Measurements from ENCODE around the gene GIPC1. TPM values are rescaled to one million over a fixed set of nuclear protein-coding genes. Genes with fewer than 3 reads are reported as not detected.
A peak's percentile ranks its signal among the peaks of the same experiment; 100 is the strongest.
"Not testable (repeated sequence)": the region's sequence is repeated elsewhere in the genome, so short reads cannot be mapped to it uniquely, and the experiment has no call there.

The GIPC1 gene
- total RNA-seq, 1 donor from 2014 or later: 28.2 TPM

DNA sequence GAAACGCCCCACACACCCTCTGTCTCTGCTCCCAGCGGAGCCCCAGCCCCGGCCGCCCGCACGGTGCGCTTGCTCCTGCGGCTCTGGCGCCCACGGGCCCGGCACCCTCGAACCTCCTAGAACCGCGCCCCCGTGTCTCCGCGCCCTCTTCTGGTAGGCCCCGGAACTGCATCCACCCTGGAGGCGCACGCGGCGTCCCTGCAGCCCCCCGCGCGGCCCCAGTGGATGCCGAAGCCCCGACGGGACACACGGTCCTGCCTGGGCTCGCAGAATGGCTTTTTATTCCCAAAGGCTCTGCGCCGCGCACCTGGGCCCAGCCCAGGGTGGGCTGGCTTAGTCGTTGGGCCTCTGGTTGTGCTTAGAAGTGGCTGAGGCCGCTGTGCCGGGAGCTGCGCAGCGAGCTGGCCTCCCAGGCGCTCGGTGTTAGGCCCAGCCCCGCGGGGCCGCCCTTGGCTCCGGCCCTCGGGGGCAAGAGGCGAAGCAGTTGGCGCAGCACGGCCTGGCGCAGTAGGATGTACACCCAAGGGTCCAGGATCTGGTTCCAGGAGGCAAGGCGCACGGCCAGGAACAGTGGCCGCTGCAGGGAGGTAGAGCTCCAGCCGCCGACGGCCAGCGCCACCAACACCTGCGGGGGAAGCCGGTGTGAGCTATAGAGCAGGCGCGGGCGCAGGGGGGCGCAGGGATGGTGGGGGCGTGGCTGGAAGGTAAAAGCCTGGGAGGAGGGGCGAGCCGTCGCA lies 23.6 kb downstream of the GIPC1 start:
- DNase-seq (ENCODE audit: low spot score): no peak
- peak; percentile 71 for ATAC-seq

- no peak for DNase-seq (ENCODE audit: low spot score)
- no peak for ATAC-seq
Measured at GRCh38 chr19:14471436-14472187, 24.3 kb downstream of the GIPC1 start.

DNA sequence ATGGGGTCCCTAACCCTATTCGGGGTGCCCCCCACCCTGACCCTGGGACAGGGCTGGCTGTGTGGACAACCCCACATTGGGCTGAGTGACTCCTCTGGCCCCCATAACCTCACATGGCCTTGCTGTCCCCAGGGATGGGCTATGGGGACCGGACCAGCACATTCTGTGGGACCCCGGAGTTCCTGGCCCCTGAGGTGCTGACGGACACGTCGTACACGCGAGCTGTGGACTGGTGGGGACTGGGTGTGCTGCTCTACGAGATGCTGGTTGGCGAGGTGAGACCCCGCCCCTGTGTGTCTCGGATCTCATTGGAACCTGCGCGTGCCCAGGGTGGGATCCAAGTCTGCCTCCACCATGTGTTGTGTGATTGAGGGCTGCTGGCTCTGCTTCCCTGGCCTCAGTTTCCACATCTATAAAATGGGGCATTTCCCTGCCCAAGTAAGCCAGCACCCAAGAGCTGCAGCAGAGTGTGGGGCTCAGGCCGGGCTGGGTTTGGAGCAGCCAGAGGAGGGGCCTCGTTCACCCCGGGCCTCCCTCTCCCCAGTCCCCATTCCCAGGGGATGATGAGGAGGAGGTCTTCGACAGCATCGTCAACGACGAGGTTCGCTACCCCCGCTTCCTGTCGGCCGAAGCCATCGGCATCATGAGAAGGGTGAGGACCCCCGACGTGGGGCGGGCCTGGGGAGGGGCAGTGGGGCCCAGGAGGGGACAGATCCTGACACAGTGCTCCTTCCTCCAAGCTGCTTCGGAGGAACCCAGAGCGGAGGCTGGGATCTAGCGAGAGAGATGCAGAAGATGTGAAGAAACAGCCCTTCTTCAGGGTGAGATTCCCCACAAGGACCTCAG lies 25.7 kb downstream of the GIPC1 start:
- no peak for ATAC-seq
- DNase-seq (ENCODE audit: low spot score): no peak

- DNase-seq (ENCODE audit: low spot score) (no peak), ATAC-seq (no peak)
Measured at GRCh38 chr19:14467816-14468215, 28.1 kb downstream of the GIPC1 start.

- DNase-seq (ENCODE audit: low spot score) (no peak), ATAC-seq (no peak)
Measured at GRCh38 chr19:14467391-14467790, 28.5 kb downstream of the GIPC1 start.

GRCh38 chr19:14463747-14464146 lies 32.2 kb downstream of the GIPC1 start:
- DNase-seq (ENCODE audit: low spot score): no peak
- no peak for ATAC-seq

- not testable (repeated sequence) for ATAC-seq; DNase-seq (ENCODE audit: low spot score)
Measured at GRCh38 chr19:14462401-14462800, 33.5 kb downstream of the GIPC1 start.

- ATAC-seq: no peak
- DNase-seq (ENCODE audit: low spot score): no peak
Measured at GRCh38 chr19:14460935-14461334, 35.0 kb downstream of the GIPC1 start.

- ATAC-seq: no peak
- no peak for DNase-seq (ENCODE audit: low spot score)
Measured at GRCh38 chr19:14459703-14460102, 36.2 kb downstream of the GIPC1 start.

DNA sequence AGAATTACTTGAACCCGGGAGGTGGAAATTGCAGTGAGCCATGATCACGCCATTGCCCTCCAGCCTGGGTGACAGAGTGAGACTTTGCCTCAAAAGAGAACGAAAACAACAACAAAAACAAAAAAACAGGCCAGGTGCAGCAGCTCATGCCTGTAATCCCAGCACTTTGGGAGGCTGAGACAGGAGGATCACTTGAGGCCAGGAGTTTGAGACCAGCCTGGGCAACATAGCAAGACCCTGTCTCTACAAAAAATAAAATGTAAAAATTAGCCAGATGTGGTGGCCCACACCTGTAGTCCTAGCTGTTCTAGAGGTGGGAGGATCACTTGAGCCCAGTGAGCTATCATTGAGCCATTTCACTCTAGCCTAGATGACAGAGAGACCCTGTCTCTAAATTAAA lies 43.6 kb downstream of the GIPC1 start:
- ATAC-seq; DNase-seq (ENCODE audit: low spot score): not testable (repeated sequence)

- DNase-seq (ENCODE audit: low spot score) (no peak), ATAC-seq (no peak)
Measured at GRCh38 chr19:14450876-14451275, 45.1 kb downstream of the GIPC1 start.

- DNase-seq (ENCODE audit: low spot score) (no peak), ATAC-seq (no peak)
Measured at GRCh38 chr19:14450168-14450874, 45.6 kb downstream of the GIPC1 start.

DNA sequence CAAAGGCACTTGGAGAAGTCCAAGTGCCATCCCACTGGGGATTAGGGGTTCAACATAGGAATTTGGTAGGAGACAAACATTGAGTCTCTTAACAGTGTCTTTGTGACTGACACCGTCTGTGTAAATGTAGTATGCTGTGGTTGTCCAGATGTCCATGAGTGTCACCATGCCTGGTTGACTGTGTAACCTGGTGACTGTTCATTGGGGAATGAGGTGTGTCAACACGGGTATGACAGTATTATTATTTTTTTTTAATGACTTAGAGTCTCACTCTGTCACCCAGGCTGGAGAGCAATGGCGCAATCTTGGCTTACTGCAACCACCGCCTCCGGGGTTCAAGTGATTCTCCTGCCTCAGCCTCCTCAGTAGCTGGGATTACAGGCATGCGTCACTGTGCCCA lies 46.6 kb downstream of the GIPC1 start:
- ATAC-seq (no peak), DNase-seq (ENCODE audit: low spot score) (no peak)

- ATAC-seq (no peak), DNase-seq (ENCODE audit: low spot score) (no peak)
Measured at GRCh38 chr19:14446336-14447036, 49.4 kb downstream of the GIPC1 start.

GRCh38 chr19:14443632-14444216 lies 52.2 kb downstream of the GIPC1 start:
- no peak for ATAC-seq
- DNase-seq (ENCODE audit: low spot score): no peak

DNA sequence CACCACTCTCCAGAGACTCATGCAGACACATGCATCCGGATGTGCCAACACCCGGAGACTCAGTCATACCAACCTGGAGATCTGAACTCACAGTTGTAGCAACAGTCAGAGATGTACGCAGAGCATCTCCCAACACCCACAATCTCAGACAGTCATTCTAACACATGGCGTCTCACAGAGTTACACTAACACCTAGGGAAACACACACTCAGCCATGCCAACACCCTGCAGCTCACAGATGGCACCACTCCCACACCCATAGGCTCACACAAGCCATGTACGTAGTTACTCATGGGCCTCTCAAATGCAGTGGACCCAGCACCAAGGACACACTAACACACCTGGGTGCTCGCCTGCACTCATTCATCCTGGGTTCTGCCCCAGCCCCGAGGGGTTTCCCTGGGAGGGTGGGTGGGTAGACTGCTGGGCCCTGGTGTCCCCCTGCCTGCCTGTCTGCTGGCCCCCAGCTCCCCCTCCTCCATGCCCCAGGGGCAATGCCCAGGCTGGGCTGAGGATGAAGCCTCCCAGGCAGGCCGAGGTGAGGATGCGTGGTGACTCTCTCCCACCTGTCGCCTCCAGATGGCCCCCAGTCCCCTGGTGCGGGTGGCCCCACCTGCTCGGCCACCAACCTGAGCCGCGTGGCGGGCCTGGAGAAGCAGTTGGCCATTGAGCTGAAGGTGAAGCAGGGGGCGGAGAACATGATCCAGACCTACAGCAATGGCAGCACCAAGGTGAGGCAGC lies 52.9 kb downstream of the GIPC1 start:
- no peak for ATAC-seq
- DNase-seq (ENCODE audit: low spot score): no peak

DNA sequence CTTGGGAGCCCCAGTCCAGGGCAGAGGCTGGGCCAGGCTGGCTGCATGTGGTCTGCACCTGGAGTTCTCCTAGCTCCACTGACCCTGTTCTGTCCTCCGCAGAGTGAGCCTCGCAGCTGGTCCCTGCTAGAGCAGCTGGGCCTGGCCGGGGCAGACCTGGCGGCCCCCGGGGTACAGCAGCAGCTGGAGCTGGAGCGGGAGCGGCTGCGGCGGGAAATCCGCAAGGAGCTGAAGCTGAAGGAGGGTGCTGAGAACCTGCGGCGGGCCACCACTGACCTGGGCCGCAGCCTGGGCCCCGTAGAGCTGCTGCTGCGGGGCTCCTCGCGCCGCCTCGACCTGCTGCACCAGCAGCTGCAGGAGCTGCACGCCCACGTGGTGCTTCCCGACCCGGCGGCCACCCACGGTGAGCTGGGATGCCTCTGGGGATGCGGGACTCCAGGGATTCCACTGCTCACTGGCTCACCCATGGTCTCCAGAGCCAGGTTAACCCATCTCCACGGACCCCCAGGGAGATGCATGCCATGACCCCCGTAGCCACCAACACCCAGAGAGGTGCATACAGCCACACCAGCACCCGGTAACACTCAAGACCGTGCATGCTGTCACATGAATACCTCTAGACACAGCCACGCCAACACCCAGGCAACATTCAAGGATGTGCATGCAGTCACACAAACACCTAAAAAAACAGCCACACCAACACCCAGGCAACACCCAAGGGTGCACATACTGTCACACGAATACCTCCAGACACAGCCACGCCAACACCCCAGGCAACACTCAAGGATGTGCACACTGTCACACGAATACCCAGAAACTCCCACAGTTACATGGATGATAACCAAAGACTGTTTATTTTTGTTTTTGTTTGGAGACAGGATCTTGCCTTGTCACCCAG lies 54.6 kb downstream of the GIPC1 start:
- ATAC-seq (no peak), DNase-seq (ENCODE audit: low spot score) (no peak)

DNA sequence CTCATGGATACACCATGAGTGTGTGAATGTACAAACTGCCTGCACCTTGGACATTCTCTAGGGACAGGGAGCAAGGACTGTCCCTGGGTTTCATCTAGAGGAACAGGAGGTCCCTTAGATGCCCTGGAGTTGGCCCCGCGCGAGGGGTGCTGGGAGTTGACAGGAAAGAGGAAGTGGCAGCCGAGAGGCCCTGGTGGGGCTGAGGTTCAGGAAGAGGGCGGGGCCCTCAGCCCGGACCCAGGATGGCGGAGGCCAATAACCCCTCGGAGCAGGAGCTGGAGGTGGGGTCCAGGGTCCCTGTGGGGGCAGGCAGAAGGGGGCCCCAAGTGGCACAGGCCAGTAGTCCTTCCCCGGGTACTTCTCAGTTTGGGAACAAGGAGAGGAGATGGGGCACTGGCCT lies 55.9 kb downstream of the GIPC1 start:
- ATAC-seq (peak; percentile 75), DNase-seq (ENCODE audit: low spot score) (peak; percentile 73)
